NCI-H82 treated with DMSO at 0.1 percent for 48 hours (cell line): ENCODE results near the gene KIRREL2.

ENCODE experiments used
- DNase-seq: peaks from one replicate; lab custom pipeline; 2025; ENCODE audit not compliant: unreplicated experiment; lab: John Stamatoyannopoulos, UW

KIRREL2 gene

DNA sequence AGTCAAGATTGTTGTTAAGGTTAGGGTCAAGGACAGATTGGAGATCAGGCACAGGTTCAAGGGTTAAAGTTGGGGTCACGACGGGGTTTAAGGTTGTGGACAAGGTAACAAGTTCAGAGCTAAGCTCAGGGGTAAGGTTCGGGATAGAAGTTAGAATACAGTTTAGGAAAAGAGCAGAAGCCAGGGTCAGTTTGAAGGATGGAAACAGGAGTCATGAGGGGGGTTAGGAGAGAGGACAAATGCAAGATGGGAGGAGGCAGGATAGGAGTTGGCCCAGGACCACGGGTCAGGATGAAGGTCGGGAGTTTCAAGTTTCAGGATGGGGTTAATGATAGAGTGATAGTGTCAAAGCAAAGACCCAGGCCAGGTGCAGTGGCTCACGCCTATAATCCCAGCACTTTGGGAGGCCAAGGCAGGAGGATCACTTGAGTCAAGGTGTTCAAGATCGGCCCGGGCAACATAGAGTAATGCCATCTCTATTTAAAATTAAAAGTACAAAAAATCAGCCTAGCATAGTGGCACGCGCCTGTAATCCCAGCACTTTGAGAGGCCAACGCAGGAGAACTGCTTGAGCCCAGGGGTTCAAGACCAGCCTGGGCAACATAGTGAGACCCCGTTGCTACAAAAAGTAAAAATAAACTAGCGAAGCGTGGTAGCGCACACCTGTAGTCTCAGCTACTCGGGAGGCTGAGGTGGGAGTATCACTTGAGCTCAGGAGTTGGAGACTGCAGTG, 12.1 kb upstream of the KIRREL2 start:
- DNase-seq: no peak

DNA sequence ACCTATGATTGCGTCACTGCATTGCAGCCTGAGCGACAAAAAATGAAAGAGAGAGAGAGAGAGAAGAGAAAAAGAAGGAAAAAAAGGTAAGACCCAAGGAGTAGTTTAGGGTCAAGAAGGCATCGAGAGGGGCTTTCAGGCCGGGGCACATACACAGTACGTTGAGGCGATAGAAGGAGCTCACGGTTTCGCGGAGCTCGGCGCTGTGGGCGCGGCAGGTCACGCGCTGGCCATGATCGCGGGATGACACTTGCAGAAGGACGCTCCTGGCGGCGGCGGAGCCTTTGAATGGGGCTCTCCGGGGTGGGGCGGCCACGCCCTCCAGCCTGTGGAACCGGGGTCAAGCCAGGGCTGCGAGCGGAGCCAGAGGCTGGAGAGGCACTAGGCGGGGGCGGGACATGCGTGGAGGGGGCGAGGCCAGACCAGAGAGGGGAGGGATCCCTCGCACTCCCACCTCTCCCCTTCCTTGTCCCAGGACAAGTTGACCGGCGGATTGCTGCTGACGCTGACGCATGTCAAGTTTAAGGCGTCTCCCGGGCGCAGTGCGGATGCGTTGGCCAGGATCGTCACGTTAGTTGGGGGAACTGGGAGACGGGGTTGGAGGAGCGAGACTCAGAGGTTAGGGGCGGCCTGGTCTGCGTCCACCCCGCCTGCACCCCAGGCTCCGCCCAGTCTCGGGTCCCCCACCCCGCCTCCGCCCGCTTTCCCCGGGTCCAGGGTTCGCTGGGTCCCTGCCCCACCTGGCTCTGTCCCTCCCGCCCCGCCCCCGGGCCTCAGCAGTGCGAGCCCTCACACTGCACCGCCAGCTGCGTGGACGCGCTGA, 11.3 kb upstream of the KIRREL2 start:
- DNase-seq: peak; percentile 12

DNA sequence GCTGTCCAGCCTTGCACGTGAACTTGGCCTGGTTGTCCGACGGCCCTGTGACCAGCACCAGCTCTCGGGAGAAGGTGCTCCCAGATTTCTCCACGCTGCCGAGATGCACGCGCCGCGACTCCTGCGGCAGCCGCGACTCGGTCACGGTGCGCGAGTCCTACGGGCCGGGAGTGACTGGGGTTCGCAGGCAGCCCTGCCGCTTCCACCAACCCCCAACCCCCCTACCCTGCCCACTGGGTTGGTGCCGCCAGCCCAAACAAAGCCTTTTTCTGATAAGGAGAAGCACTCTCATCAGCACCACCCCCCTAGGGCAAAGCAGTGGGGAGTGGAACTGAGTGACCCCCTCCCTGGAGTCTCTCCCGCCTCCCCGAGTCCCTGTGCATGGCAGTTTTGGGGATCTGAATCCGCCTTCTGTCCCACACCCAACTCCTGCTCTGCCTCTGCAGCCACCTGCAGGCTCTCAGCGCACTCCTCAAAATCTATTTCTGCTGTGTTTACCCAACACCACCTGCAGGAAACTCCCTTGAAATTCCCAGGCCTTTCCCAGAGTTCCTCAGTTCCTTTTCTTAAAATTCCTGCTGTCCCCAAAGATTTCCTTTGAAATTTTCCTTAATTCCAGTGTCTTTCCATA, 10.6 kb upstream of the KIRREL2 start:
- DNase-seq: no peak

DNA sequence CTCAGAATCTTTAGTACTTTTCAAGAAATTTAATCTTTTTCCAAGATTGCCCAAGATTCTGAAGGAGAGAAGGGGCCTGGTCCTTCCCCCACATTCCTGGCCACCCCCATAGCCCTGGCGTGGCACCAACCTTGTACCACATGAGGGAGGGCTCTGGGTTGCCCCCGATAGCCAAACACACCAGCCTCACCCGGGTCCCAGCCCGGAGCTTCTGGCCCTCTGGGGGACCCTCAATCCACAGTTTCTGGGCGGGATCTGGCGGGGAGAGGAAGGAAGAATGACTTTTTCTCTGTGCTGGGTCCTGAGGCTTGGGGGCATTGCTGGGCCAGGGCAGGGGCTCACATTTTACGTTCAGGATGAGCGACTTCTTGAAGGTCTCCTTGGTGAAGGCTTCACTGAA, 8.8 kb upstream of the KIRREL2 start:
- DNase-seq: no peak

DNA sequence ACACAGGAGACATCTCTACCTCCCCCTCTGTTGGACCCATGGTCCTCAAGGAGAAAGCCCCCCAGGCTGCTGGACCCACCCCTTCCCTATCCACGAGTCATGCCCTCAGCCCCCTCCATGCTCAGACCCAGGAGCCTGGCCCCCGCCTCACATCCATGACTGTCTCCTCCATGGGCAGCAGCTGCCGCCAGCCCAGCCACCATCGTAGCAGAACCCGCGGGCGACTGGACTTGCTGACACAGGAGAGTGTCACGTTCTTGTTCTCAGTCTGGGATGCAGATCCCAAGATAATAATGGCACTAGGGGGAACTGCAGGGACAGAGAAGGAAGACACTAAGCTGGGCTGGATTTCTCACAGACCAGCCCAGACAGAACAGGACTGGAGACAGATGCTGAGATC, 8.2 kb upstream of the KIRREL2 start:
- no peak for DNase-seq

DNA sequence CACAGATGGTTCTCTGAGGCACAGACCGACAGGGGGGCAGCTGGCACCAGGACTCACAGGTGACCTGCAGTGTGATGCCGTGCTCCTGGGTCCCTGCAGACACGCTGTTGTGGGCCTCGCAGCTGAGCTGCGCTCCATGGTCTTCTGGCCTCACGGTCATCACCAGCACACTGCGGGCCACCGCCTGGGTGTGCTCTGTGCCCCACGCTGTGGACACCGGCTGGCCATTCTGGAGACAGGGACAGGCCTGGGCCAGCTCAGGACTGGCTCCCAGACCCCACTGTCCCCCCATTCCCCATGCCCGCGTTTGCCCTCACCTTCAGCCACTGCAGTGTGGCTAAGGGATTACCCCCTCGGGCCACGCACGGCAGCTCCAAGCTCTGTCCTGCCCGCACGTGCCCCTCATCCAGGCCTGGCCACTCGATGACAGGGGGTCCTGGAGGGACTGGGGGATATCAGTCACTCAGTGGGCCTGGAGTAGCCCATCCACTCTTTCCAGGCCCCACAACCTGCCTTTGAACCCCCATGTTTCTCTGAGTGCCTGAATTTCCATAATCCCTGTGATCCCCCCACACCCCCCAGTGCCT, 7.7 kb upstream of the KIRREL2 start:
- DNase-seq: no peak

DNA sequence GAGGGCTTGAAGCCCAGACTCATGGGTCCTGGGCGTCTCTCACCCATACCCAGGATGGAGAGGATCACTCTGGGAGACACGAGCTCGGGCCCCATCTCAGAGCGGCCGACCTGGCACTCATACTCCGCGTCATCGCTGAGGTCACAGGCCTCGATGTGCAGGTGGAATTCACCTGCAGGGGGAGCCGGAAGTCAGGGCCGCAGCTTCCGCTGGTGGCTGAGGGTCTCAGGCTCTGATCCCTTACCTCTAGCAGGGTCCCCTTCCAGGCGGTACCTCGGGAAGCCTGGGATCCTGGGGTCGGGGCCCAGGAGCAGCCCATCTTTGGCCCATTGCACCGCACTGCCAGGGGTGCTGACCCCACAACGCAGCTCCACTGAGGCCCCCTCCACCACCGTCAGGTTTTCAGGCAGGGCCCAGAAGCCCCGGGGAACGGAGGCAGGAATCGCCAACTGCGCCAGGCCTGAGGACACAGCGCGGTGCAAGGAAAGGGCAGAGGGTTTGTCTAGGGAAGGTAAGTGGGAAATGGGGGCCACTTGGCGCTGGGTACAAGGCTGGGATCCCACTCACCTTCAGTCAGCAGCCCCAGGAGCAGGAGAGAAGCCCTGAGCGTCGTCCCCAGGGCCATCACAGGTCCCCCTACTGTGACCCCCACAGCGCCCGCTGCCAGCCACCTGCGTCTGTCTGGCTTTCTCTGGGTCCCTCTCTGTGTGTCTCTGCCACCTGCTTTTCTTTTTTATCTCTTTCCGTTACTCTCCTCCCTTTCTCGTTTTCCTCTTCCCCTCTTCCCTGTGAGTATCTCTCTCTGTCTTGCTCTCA, 5.3 kb upstream of the KIRREL2 start:
- no peak for DNase-seq

DNA sequence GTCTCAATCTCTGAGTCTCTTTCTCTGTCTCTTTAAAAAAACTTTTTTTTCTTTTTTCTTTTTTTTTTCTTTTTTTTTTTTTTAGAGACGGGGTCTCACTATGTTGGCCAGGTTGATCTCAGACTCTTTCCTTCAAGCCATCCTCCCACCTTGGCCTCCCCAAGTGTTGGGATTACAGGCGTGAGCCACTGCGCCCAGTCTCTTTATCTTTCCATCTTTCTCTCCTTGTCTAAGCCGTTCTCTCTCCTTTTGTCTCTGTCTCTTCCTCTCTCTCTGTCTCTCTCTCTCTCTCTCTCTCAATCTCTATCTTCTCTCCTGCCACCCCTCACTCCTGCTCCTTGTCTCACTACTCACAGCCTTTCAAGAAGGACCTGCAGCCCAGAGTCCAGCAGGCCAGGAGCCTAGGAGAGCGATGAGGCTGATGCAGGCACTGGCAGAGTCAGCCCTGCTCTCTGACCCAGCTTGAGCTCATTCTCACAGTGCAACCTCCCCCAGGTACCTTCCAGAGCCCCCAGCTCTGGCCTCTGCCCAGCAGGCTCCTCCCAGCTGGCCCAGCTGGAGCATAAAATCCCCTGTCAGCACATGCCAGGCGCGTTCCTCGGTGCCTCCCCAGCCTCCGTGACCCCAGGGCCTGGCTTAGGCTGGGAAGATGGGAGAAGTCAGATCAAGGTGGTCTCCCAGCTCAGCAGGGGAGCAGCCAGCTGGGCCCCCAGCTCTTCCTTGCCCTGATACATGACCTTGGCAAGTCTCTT, 4.5 kb upstream of the KIRREL2 start, which contains the start of gene NPHS1:
TSS of gene NPHS1 (minus strand) at position 476 of the 752 bp plus-strand sequence. CDS start 667 bp downstream, outside the sequence.
- DNase-seq: peak; percentile 42

DNA sequence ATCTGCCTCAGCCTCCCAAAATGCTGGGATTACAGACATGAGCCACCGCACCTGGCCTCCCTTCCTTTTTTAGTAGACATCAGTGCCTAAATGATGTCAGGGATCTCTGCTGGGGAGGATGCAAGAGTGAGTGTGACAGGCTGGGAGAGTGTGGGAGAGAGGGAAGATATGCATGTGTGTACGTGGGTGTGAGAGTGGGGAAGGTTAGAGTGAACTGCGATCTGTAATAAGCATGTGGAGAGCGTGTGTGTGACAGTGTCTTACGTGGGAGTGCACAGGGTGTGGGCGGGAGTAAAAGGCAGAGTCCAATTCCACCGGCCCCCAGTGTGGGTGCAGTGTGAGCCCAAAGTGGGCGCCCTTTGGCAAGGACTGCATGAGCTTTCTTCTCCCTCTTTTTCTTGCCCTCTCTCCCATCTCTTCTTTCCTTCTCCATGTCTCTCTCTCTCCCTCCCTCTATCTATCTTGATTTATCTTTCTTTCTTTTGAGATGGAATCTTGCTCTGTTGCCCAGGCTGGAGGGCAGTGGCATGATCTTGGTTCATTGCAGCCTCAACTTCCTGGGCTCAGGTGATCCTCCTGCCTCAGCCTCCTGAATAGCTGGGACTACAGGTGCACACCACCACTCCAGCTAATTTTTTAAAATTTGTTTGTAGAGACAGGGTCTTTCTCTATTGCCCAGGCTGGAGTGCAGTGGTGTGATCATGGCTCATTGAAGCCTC, 3.5 kb upstream of the KIRREL2 start:
- no peak for DNase-seq

DNA sequence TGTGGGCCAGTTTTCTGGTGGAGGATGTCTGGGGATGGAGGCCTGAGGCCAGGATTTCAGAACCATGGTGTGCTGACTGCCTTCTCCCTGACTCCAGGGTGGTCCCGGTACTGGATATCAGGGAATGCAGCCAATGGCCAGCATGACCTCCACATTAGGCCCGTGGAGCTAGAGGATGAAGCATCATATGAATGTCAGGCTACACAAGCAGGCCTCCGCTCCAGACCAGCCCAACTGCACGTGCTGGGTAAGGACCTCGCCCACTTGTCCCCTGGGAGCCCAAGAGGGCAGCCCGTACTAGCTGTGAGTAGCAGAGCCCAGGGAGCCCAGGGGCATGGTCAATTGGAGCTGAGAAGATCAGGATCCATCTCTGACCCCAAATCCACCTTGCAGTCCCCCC, 1.6 kb downstream of the KIRREL2 start:
- no peak for DNase-seq

DNA sequence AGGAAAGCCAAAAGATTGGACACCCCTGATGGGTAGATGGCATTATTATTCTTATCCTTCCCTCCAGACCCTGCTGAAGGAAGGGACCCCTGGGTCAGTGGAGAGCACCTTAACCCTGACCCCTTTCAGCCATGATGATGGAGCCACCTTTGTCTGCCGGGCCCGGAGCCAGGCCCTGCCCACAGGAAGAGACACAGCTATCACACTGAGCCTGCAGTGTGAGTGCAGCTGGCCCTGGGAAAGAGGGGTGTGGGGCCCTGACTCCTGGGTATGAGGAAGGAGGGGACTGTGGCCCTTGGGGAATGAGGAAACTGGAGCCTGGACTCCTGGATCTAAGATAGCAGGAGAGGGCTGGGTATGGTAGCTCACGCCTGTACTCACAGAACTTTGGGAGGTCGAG, 2.7 kb downstream of the KIRREL2 start:
- no peak for DNase-seq

DNA sequence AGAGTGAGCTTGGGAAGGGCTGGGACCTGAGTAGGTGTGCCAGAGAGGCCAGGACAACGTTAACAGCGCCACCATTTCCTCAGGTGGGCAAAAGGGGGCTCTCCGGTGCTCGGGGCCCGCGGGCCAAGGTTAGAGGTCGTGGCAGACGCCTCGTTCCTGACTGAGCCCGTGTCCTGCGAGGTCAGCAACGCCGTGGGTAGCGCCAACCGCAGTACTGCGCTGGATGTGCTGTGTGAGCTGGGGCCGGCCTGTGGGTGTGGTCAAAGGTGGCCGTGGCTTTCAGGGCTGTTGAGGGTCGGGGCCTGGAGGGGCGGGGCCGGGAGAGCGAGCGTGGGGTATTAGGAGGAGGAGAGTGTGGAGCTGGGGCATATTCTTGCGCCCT, 3.7 kb downstream of the KIRREL2 start:
- DNase-seq: no peak

DNA sequence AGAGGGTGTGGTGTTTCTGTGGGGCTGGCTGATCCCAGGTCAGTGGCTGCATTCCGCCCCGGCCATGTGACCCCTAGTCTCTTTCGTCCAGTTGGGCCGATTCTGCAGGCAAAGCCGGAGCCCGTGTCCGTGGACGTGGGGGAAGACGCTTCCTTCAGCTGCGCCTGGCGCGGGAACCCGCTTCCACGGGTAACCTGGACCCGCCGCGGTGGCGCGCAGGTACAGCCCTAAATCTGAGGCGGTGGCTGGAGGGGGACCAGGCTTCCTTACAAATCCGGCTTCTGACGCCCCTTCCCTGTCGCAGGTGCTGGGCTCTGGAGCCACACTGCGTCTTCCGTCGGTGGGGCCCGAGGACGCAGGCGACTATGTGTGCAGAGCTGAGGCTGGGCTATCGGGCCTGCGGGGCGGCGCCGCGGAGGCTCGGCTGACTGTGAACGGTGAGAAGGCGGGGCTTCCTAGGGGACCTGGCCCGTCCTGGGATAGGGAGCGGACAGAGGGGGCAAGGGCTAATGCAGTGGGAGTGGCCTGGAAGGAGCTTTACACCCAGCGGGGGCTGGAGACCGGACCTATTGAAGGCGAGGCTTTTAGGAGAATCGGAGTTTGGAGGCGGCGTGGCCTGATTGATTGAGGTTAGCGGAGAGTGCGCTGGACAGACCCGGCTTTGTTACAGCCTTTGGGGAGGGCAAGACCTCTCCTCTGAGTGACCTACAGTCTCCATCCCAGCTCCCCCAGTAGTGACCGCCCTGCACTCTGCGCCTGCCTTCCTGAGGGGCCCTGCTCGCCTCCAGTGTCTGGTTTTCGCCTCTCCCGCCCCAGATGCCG, 4.3 kb downstream of the KIRREL2 start:
- no peak for DNase-seq

DNA sequence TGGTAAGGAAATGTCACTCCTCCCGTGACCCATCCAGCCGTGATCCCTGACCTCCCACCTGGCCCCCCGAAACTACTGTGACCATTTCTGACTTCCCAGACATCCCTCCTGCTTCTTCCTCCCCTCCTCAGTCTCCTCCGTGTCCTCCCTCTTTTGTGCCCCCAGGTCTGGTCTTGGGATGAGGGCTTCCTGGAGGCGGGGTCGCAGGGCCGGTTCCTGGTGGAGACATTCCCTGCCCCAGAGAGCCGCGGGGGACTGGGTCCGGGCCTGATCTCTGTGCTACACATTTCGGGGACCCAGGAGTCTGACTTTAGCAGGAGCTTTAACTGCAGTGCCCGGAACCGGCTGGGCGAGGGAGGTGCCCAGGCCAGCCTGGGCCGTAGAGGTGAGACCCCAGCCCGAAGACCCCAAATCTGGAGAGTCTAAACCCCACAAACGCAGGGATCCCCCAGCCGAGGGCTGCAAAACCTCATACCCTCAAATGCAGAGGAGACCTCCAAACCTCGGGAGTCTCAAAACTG, 5.0 kb downstream of the KIRREL2 start:
- DNase-seq: no peak

DNA sequence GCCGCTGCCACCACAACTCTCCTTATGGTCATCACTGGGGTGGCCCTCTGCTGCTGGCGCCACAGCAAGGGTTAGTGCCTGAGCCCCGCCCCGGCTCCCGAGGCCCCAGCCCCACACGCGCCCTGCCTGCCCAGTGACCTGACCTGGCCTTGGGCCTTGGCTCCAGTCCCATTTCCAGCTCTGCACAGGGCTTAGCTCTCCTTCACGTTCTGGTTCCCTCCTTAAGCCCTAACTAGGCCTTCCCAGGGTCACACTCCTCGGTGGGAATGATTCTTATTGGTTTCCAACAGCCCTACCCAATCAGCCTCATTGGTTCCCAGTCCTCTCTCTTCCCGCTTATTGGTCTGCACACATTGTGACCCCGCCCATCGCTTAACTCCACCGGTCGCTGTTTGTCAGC, 5.8 kb downstream of the KIRREL2 start:
- DNase-seq: no peak

DNA sequence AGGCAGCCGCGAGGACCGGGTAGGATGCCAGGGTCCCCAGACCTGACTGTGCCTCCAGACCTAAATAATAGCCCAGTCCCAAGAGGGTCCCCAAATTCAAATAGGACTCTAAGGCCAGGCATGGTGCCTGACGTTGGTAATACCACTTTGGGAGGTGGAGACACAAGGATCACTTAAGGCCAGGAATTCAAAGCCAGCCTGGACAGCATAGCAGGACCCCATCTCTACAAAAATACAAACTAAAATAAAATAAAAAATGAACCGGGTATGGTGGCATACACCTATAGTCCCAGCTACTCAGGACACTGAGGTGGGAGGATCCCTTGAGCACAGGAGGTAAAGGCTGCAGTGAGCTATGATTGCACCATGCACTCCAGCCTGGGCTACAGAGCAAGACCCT, 6.3 kb downstream of the KIRREL2 start:
- no peak for DNase-seq

DNA sequence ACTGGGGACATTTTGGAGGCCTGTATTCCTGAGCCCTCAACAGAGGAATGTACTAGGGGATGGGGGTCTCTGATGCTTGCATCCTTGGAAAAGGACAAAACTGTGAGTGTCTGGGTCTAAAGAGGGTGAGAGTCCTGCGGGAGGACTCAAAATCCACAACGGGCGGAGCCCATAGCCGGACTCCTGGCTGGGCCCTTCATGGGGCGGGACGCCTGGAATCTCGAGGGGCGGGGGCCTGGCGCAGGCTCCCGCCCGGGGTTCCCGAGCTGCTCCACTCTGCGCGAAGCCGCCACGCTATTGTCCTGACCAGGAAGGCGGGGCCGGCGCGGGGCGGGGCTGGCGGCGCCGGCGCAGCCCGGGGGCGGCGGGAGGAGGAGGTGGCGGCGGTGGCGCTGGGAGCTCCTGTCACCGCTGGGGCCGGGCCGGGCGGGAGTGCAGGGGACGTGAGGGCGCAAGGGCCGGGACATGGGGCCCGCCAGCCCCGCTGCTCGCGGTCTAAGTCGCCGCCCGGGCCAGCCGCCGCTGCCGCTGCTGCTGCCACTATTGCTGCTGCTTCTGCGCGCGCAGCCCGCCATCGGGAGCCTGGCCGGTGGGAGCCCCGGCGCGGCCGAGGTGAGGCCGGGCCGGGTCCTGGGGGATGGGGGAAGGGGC, 11.6 kb downstream of the KIRREL2 start, which contains the start of gene APLP1:
TSS of gene APLP1 (plus strand) at position 403 of the 651 bp plus-strand sequence. CDS start at position 466, 63 bp downstream.
- peak; percentile 43 for DNase-seq
